Keratinocyte (primary cell): ENCODE results near the gene SLC40A1. TPM values are rescaled to one million over a fixed set of nuclear protein-coding genes. Genes with fewer than 3 reads are reported as not detected.

Experiments
- DNase-seq: peaks from one replicate; pipeline ENCODE4 v3.0.0-alpha.2; 2011; ENCODE audit warnings: low read depth, missing footprints, low spot score
- FAIRE-seq: peaks from 2 replicates; lab custom pipeline; 2011; peaks lifted over from hg19 to GRCh38; lab: Jason Lieb, UNC
- H2AFZ ChIP-seq: 2 replicates; pipeline ENCODE4 v1.6.0; 2012; ENCODE audit warnings: low read length, control low read depth, inconsistent platforms; ENCODE audit not compliant: control insufficient read depth
- H3K27ac ChIP-seq: 2 replicates; pipeline ENCODE4 v1.5.1; 2011; ENCODE audit warnings: low read length; ENCODE audit not compliant: control insufficient read depth, insufficient read depth
- H3K27me3 ChIP-seq: 3 replicates; pipeline ENCODE4 v1.6.0; 2011; ENCODE audit warnings: low read length; ENCODE audit not compliant: control insufficient read depth, insufficient read depth; ENCODE audit errors: extremely low read depth
- H3K36me3 ChIP-seq, 2 experiments: 2 replicates in 1 of 2; 3 replicates in 1 of 2; pipeline ENCODE4 v1.5.1; 2011; ENCODE audit warnings: low read length in 2 of 2, mild to moderate bottlenecking in 1 of 2; ENCODE audit not compliant: control insufficient read depth in 2 of 2, insufficient read depth in 2 of 2; ENCODE audit errors: extremely low read depth in 1 of 2
- H3K4me1 ChIP-seq: 3 replicates; pipeline ENCODE4 v1.5.1; 2011; ENCODE audit warnings: low read length; ENCODE audit not compliant: control insufficient read depth, insufficient read depth; ENCODE audit errors: extremely low read depth
- H3K4me2 ChIP-seq: 3 replicates; pipeline ENCODE4 v1.6.0; 2011; ENCODE audit warnings: low read depth, low read length; ENCODE audit not compliant: control insufficient read depth, insufficient read depth; ENCODE audit errors: extremely low read depth
- H3K4me3 ChIP-seq, 3 experiments: fragments of 200-600 bp in 1 of 3; sonication (generic) in 1 of 3; 2 replicates in 2 of 3; 3 replicates in 1 of 3; pipeline ENCODE4 v1.5.1; 2011 to 2016; ENCODE audit warnings: low read length in 3 of 3, mild to moderate bottlenecking in 3 of 3, control low read depth in 2 of 3, inconsistent platforms in 1 of 3, low read depth in 1 of 3, mixed read lengths in 1 of 3, mixed run types in 1 of 3, moderate library complexity in 1 of 3; ENCODE audit not compliant: control insufficient read depth in 2 of 3, insufficient read depth in 2 of 3; ENCODE audit errors: extremely low read depth in 1 of 3
- H3K79me2 ChIP-seq: 2 replicates; pipeline ENCODE4 v1.6.0; 2012; ENCODE audit warnings: low read length; ENCODE audit not compliant: control insufficient read depth, insufficient read depth
- H3K9ac ChIP-seq: 3 replicates; pipeline ENCODE4 v1.6.0; 2011; ENCODE audit warnings: low read length; ENCODE audit not compliant: control insufficient read depth, insufficient read depth; ENCODE audit errors: extremely low read depth
- H3K9me1 ChIP-seq: 3 replicates; pipeline ENCODE4 v1.6.0; 2011; ENCODE audit warnings: low read length; ENCODE audit not compliant: control insufficient read depth, insufficient read depth; ENCODE audit errors: extremely low read depth
- H3K9me3 ChIP-seq: 2 replicates; pipeline ENCODE4 v1.5.1; 2012; ENCODE audit warnings: low read depth, low read length; ENCODE audit not compliant: control insufficient read depth
- H4K20me1 ChIP-seq: 3 replicates; pipeline ENCODE4 v1.6.0; 2011; ENCODE audit warnings: low read length; ENCODE audit not compliant: control insufficient read depth, insufficient read depth; ENCODE audit errors: extremely low read depth
- CTCF ChIP-seq, 3 experiments: IDR thresholded peaks in 1 of 3; conservative IDR thresholded peaks in 1 of 3; optimal IDR thresholded peaks in 1 of 3; 2 replicates in 2 of 3; 3 replicates in 1 of 3; pipeline versions ENCODE3 to v1.5.1; 2011; ENCODE audit warnings: low read length in 3 of 3, mild to moderate bottlenecking in 3 of 3, moderate library complexity in 2 of 3, control low read depth in 1 of 3, inconsistent platforms in 1 of 3; ENCODE audit not compliant: insufficient read depth in 2 of 3; ENCODE audit errors: extremely low read depth in 1 of 3
- EZH2 ChIP-seq: IDR thresholded peaks from one replicate; pipeline ENCODE4 v1.6.1; 2012; ENCODE audit warnings: inconsistent platforms, mild to moderate bottlenecking, low read length, moderate library complexity
- dilution Hi-C: fragments of 300-500 bp; cut with MboI; formaldehyde crosslinking; loops from one replicate; pipeline ENCODE4 v1.7.0; 2020; ENCODE audit warnings: low sequenced_read_pairs; ENCODE audit not compliant: extremely low pct_ligation_motif_present
- polyA plus RNA-seq, 5 experiments: library from polyadenylated mRNA; depleted of rRNA in 3 of 5; stranded (reverse) in 3 of 5; stranded (forward) in 1 of 5; unstranded in 1 of 5; fragments of >200 nt; gene quantifications; 1 replicate in 1 of 5; 2 replicates in 3 of 5; 3 replicates in 1 of 5; pipeline versions ENCODE4 v1.2.1 to v1.2.3, GENCODE V29; 2011 to 2012; ENCODE audit warnings: missing spikeins in 2 of 5, low read depth in 1 of 5, low replicate concordance in 1 of 5

SLC40A1 gene
- polyA plus RNA-seq, 1 donor (not counting 4 experiments of a cell fraction or from before 2014, with no cell fraction given), result 0.09 TPM

- dilution Hi-C loops, result no loop called here
- H3K9me1 ChIP-seq, result no peaks in the 10 kb centered on the region
- H2AFZ ChIP-seq, result no peak overlapping the region
- H3K4me1 ChIP-seq, result peaks cover 13% of the 10 kb centered on the region
- H3K9ac ChIP-seq, result no peak overlapping the region
- FAIRE-seq (no peak), DNase-seq (no peak)
- no peaks in the 10 kb centered on the region for H3K27me3 ChIP-seq
- H3K4me3 ChIP-seq, result no peak overlapping the region
- TF ChIP-seq CTCF (optimal IDR thresholded peaks at IDR 0.05 in 1 of 3, IDR thresholded peaks at IDR 0.05 in 1 of 3, conservative IDR thresholded peaks at IDR 0.05 in 1 of 3; ENCODE audit: extremely low read depth in 1 of 3, insufficient read depth in 2 of 3, low read length in 3 of 3) (no peak), EZH2 (no peak)
- no peaks in the 10 kb centered on the region for H3K9me3 ChIP-seq
- no peaks in the 10 kb centered on the region for H3K36me3 ChIP-seq
- no peak overlapping the region for H3K27ac ChIP-seq
- peak overlapping the region; percentile 37 for H3K4me2 ChIP-seq
- H3K79me2 ChIP-seq, result no peaks in the 10 kb centered on the region
- no peaks in the 10 kb centered on the region for H4K20me1 ChIP-seq
These were observed 23.2 kb downstream of the SLC40A1 start for GRCh38 chr2:189557373-189557772.

GRCh38 chr2:189556526-189556925 is 24.1 kb downstream of the SLC40A1 start:
- Histone ChIP-seq H3K4me2 (no peak overlapping the region), H3K4me1 (peaks cover 13% of the 10 kb centered on the region), H2AFZ (no peak overlapping the region), H3K9me3 (no peaks in the 10 kb centered on the region), H4K20me1 (no peaks in the 10 kb centered on the region), H3K9ac (no peak overlapping the region), H3K9me1 (no peaks in the 10 kb centered on the region), H3K79me2 (no peaks in the 10 kb centered on the region), H3K36me3 (no peaks in the 10 kb centered on the region), H3K27ac (no peak overlapping the region), H3K27me3 (no peaks in the 10 kb centered on the region), H3K4me3 (no peak overlapping the region)
- dilution Hi-C loops, result no loop called here
- no peak for TF ChIP-seq CTCF (optimal IDR thresholded peaks at IDR 0.05 in 1 of 3, IDR thresholded peaks at IDR 0.05 in 1 of 3, conservative IDR thresholded peaks at IDR 0.05 in 1 of 3; ENCODE audit: extremely low read depth in 1 of 3, insufficient read depth in 2 of 3, low read length in 3 of 3)
- no peak for TF ChIP-seq EZH2
- DNase-seq (no peak), FAIRE-seq (no peak)
